RCC 7860 (cell line): Measurements from ENCODE around the gene LRRC14B.
A peak's percentile ranks its signal among the peaks of the same experiment; 100 is the strongest.
"Not testable (repeated sequence)": the region's sequence is repeated elsewhere in the genome, so short reads cannot be mapped to it uniquely, and the experiment has no call there.

Source experiments
- DNase-seq: peaks from one replicate; pipeline ENCODE4 v3.0.0-alpha.2; 2015; ENCODE audit warnings: low spot score
- FAIRE-seq: peaks from 2 replicates; lab custom pipeline; 2012; peaks lifted over from hg19 to GRCh38; lab: Jason Lieb, UNC

Gene LRRC14B

DNA sequence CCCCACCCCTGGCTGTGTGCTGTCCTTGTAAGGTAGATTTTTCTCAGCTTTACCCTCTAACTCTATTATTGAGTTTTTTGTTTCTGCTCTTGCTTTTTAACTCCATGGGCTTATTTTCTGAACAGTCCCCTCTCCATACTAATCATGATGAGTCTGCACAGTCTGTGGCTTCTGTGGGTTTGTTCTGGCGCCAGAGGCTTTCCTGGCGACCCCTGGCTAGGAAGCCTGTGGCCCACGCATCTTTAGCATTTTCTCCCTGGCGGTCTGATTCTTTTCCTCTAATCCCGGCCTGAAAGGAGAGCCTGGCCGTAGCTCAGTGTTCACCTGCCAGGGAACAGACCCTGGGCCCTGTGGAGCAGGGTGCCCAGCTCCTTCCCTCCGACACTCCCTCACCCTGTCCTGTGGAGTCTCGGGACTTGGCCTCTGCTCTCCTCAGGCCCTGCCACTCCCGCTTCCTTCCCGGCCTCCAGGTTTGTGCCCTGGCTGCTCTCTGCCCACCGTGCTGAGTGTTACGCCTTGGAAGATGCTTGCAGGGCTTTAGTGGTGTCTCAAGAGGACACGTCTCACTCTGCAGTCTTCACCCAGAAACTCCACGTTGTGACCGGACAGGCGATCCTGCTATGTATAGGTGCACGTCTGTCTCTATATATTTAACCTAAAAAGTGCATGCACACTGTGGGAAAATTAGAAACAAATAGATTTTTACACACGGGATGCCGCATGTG, 31.7 kb upstream of the LRRC14B start:
- FAIRE-seq (peak; percentile 96), DNase-seq (peak; percentile 86)

DNA sequence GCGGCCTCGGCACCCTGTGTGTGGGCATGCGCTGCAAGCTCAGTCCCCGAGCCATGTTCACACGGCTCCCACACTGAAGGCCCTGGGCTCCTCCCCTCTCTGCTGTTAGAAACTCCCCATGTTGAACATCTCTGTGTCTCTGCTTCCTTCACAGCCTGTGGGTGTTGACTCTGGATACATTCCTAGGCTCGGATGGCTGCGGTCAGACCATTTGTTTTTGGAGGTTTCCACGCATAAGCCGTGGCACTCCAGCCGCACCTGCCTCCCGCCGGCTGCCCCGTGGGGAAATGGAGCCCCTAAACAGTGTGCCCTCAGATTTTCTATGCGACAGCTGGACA, 31.2 kb upstream of the LRRC14B start:
- FAIRE-seq (no peak), DNase-seq (peak; percentile 39)

DNA sequence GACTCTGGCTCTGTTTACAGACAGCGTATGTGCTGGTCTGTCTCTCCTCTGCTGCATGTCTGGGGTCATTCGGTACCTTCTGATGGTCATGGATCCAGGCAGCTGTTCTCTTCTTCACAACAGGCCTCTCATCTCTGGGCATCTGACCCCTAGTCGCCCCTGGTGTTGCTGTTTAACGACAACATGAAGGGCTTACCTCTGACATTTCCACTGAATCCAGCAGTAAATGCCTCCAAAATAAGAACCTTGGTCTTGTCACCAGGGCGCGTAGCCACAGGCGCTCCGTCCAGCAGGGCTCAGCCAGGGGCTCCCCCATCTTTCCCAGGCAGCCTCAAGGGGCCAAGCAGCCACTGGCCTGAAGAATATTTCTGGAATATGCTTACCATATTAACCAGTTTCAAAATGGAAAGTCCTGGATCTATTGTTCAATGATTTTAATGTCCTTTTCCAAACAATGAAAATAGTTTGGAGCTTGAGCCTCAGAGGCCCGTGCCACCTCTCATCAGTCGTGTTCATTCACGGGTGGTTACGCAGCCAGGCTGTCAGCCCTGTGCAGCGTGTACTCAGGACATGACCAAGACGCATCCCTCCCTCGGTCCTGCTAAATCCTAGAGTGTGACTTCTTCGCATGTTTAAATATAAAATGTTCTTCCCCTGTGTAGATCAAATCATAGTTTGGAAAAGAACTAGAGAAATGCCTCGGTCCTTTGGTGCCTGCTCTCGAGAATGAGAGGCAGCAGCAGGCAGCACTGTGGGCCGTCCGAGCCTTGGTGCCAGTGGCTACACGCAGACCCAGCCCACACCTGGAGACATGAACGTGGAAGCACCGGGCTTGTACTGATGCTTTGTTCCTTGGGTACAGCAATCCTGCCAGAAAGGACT, 30.1 kb upstream of the LRRC14B start:
- FAIRE-seq (no peak), DNase-seq (no peak)

DNA sequence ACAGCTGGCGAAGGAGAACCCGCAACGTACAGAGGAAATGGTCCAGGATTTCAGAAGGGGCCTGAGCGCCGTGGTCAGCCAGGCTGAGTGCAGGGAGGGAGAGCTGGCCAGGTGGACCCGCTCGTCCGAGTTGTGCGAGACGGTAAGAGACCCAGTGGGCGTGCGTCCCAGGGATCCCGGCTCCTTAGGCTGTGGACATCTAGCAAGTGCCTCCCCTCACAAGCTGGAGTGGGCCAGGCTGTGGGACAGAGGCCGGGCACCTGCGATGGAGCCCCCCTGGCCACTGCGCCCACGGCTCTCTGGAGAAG, 29.5 kb upstream of the LRRC14B start:
- DNase-seq (no peak), FAIRE-seq (no peak)

DNA sequence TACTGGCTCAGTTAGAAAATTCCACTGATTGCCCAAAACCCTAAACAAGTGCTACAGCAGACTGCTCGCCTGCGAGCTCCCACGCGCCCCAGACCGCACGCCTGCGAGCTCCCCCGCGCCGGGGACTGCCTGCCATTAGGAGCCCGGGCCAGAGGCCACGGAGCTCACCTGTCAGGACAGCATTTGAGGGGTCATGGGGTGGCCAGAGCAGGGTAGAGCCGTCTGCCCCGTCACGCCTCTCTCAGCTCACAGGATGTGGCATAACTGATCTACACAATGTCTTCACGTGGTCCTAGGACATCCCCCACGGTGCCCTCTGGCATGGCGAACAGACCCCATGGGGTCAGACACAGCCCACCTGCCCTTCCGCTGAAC, 29.1 kb upstream of the LRRC14B start:
- no peak for DNase-seq
- no peak for FAIRE-seq

DNA sequence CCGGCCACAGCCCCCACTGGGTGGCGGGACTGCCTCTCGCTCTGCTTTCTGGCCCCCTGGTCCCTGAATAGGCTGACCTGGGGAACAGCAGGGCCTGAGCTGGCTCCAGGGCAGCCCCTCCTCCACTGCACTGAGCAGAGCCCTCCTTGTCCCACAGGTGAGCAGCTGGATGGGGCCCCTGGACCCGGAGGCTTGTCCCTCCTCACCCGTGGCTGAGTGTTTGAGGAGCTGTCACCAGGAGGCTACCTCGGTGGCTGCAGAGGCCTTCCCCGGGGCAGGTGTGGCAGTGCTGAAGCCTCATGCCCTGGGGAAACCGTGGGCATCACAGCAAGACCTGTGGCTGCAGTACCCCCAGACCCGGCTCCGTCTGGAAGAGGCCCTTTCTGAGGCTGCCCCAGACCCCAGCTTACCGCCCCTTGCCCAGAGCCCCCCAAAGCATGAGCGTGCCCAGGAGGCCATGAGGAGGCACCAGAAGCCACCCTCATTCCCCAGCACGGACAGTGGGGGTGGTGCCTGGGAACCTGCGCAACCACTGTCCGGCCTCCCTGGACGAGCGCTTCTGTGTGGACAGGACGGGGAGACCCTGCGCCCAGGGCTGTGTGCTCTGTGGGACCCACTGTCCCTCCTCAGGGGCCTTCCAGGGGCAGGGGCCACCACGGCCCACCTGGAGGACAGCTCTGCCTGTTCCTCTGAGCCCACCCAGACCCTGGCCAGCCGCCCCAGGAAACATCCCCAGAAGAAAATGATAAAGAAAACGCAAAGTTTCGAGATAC, 28.5 kb upstream of the LRRC14B start:
- FAIRE-seq (no peak), DNase-seq (no peak)

DNA sequence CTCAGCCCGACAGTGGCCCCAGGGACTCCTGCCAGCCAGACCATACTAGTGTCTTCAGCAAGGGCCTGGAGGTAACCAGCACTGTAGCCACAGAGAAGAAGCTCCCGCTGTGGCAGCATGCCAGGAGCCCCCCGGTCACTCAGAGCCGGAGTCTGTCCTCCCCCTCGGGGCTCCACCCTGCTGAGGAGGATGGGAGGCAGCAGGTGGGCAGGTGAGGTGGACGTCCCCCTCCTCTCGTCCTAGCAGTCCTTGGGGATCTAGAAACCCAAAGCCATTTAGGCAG, 28.0 kb upstream of the LRRC14B start:
- no peak for FAIRE-seq
- DNase-seq: no peak

DNA sequence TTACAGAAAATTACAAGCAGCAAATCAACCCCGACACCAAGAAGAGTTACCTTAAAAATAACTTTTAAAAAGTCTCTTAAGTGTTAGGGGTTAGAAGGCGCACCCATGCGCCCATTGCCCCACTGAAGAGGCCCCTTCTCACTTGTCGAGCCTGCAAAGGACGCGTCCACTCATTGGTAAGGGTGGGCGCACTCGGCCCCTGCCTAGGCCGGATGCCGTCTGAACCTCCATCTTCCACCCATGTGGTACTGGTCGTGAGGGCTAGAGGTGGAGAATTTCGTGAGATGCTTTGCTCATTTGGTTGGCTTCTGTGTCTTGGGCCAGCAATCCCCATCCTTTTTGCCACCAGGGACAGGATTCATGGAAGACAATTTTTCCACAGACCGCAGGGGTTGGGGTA, 27.5 kb upstream of the LRRC14B start:
- FAIRE-seq (no peak), DNase-seq (no peak)

DNA sequence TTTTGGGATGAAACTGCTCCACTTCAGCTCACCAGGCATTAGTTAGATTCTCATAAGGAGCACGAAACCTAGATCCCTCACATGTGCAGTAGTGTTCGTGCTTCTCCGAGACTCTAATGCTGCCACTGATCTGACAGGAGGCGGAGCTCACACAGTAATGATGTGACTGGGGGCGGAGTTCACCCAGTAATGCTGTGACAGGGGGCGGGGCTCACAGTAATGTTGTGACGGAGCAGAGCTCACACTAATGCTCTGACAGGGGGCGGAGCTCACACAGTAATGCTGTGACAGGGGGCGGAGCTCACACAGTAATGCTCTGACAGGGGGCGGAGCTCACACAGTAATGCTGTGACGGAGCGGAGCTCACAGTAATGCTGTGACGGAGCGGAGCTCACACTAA, 27.1 kb upstream of the LRRC14B start:
- DNase-seq (no peak), FAIRE-seq (no peak)

DNA sequence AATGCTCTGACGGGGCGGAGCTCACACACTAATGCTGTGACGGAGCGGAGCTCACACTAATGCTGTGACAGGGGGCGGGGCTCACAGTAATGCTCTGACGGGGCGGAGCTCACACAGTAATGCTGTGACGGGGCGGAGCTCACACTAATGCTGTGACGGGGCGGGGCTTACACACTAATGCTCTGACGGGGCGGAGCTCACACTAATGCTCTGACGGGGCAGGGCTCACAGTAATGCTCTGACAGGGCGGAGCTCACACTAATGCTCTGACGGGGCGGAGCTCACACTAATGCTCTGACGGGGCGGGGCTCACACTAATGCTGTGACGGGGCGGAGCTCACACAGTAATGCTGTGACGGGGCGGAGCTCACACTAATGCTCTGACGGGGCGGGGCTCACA, 26.5 kb upstream of the LRRC14B start:
- DNase-seq, FAIRE-seq: not testable (repeated sequence)

DNA sequence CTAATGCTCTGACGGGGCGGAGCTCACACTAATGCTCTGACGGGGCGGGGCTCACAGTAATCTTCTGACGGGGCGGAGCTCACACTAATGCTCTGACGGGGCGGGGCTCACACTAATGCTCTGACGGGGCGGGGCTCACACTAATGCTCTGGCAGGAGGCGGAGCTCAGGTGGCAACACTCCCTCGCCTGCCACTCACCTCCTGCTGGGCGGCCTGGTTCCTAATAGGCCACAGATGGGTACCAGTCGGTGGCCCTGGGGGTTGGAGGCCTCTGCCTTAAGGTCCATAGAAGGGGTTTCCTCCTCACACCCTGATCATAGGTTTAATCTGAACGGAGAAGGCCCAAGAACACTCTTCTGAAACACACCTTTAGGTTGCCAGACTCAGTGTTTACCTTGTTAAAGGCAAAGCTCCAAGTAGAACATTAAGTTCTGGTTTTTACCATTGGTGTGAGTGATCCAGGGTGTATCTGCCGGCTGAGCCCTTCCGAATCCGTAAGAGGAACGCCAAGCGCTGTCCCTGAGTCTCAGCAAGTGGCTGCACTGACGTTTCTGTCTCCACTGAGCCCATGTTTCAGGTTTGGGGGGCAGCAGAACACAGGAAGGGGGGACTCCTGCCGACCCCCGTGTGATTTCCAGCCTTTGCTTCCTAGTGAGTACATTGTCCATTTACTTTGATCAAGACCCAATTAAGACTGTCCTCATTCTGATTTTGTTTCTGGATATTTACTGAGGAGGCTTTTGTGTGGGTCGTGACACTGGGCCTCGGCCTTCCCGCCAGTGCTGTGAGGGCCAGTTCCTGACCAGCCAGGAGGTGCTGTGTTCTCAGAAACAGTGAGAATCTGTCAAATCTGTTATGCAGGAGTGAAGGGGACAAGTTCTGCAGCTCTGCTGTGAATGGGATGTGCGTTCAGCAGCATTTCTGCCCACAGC, 24.6 kb upstream of the LRRC14B start:
- FAIRE-seq: no peak
- DNase-seq: no peak

DNA sequence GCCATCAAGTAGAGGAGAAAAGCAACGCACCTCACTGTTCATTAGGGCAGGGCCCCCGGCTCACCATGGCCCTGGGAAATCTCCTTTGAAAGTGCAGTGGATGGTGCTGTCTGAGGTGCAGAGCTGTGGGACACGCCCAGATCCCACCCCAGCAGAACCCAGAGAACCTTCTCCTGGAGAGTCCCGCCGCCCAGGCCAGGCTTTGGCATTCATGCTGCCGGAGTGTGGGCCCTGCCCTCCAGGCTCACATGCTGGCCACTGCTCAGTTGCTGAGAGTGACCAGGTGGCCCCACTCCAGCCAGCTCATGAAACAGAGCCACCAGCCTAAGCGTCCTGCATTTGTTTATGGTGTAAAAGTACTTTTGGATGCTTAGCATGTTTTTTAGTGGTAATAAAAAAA, 23.8 kb upstream of the LRRC14B start:
- no peak for DNase-seq
- no peak for FAIRE-seq

DNA sequence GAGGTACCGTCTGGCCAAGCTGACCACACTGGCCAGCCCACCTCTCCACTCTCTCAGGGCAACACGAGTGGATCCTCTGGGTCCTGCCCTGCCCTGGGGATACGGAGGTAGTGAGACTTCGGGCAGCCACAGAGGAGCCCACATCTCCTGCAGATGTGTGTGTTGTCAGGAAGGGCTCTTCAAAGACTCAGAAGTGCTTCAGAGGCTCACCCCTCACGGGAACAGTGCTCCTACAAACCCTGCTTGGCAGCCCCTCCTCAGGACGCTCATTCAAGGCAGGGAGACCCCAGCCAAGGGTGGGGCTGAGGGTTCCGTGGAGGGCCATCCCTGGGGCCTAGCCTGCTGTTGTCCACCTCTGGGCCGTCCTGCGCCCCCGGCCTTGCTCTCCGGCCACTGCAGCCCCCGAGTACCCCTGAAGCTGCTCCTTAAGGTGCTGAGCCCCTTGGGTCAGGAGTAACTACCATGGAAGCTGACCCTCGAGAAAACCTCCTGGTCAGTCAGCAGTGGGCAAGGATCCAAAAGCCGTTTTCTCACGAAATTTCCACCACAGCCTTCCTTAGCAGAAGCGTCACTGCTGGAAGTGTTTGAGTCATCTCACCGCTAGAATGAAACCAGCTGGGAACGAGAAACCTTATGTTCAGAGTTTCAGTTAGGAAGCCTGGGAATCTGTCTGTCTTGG, 23.2 kb upstream of the LRRC14B start:
- FAIRE-seq (peak; percentile 99), DNase-seq (peak; percentile 95)

DNA sequence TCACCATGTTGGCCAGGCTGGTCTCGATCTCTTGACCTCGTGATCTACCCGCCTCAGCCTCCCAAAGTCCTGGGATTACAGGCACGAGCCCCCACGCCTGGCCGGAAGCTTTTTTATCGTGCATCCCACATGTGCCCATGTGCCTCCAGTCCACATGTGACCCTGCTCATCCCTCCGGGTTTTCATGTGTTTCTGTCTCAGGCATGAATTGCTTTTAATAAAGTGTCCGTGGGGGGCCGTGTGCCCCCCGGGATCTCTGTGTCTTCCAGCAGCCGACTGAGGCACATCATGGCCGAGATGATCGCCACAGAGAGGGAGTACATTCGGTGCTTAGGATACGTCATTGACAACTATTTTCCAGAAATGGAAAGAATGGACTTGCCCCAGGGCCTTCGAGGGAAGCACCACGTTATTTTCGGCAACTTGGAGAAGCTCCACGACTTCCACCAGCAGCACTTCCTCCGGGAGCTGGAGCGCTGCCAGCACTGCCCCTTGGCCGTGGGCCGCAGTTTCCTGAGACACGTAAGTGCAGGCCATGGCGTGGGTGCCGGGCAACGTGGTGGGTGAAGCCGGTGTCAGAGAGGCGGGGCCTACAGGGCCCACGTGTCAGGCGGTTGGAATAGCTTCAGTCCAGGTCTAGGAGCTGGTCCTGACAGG, 22.1 kb upstream of the LRRC14B start:
- no peak for DNase-seq
- no peak for FAIRE-seq

DNA sequence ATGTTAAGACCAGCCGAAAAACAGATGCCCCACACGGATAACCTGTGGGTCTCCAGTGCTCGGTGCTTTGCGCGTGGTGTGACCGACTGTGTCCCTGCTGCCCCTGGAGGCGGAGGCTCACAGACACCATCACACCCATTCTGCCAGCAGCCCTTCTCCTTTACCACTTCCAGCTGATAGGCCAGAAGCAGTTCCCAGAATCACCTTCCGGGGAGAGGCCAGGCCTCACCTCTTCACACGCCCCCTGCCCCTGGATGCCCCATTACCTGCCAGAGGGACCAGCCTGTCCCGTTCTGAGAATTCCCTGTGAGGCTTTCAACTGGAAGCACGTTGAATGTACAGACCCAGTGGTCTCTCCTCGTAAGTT, 21.6 kb upstream of the LRRC14B start:
- no peak for DNase-seq
- FAIRE-seq: no peak

DNA sequence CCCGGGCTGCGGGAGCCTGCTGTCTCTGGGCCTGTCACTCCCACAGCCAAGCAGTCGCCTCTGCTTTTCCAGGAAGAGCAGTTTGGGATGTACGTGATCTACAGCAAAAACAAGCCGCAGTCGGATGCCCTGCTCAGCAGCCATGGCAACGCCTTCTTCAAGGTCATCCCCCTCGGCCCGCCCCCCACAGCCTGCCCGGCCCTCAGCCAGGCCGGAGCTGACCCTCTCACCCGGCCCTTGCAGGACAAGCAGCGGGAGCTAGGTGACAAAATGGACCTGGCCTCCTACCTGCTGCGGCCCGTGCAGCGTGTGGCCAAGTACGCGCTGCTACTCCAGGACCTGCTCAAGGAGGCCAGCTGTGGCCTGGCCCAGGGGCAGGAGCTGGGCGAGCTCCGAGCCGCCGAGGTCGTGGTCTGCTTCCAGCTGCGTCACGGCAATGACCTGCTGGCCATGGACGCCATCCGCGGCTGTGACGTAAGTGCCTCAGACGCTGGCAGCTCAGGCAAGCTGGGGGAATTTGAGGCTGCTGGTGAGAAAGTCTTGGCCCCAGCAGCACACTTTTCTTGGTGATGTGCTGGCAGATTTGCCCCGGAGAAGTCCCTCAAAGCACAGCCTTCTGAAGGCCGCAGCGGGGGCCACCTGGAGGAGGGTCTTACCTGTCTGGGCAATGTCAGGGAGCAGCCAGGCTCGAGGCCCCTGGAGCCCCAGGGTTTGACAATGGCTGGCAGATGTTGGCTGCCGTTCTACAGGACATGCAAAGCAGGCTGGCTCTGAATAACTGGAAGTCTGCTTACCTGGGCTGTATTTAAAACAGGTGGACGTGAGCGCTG, 20.1 kb upstream of the LRRC14B start:
- DNase-seq (no peak), FAIRE-seq (no peak)

DNA sequence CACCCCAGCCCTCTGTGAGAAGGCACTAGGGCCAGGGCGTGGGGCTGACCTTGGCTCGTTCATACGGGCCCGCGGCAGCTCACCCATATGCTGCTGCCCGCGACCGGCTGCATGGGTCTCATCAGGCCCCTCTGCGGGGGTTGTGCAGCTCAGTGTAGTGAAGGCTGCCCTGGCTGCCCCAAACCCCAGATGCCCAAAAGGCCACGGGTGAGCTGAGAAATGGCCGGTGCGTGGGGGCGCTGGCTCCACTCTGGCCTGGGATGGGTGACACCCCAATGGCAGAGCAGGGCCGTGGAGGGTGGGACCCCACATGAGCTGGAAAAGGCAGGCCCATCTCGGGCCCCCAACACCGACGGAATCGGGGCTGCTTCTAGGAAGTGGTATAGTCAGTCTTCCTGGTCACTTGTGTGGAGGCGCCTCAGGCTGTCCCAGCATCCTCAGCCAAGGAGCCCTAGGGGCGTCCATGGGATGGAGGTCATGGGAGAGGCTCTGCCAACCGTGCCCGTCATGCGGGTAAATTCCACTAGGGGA, 19.4 kb upstream of the LRRC14B start:
- DNase-seq: no peak
- FAIRE-seq: no peak

DNA sequence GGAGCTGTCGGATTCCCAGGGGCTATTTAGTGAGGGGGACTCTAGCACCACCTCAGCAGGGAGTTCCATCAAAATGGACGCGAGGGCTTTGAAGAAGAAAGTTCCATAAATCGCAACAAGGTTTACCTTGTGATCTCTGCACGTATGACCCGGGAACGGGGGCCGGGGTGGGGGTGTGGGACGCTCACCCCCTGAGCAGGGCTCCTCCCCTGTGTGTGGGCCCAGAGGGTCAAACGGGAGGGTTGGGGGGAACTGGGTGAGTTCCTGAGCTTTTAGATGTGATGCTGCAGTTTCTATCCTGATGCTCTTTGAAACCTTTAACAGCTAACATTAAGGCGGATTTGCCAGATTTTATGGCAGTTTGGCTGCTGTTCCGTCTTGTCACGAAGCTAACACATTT, 18.9 kb upstream of the LRRC14B start:
- no peak for FAIRE-seq
- DNase-seq: no peak

DNA sequence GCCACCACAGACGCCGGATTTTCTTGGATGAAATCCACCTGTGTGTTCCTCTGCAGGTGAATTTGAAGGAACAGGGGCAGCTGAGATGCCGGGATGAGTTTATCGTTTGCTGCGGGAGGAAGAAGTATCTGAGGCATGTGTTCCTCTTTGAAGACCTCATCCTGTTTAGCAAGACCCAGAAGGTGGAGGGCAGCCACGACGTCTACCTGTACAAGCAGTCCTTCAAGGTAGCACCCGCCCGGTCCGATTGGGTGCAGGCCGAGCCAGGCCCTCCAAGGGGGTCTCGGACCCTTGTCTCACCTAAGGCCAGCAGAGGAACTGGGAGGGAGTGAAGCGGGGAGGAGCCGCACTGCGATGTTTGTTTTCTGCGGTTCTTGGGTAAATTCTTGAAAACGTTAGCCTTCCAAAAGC, 18.4 kb upstream of the LRRC14B start:
- DNase-seq (no peak), FAIRE-seq (no peak)
